Peyer's patch (tissue), 4 donors: ENCODE data around the gene KCNB1.

Experiments
- POLR2A ChIP-seq, 2 donors: fragments of 450-650 bp; IDR thresholded peaks; one replicate each; pipeline ENCODE4 v1.5.1; 2017; ENCODE audit warnings: antibody characterized with exemption in 2 of 2, mild to moderate bottlenecking in 2 of 2, moderate library complexity in 2 of 2
- TF ChIP-seq, protein P1 (sequence below), 6 experiments: fragments of 450-650 bp in 4 of 6; fragments of 200-600 bp in 2 of 6; sonication (generic) in 1 of 6; IDR thresholded peaks; one replicate each; pipeline ENCODE4 v1.5.1; 2017 to 2019; ENCODE audit warnings: antibody characterized with exemption in 6 of 6, mild to moderate bottlenecking in 3 of 6, moderate library complexity in 1 of 6

DNA sequence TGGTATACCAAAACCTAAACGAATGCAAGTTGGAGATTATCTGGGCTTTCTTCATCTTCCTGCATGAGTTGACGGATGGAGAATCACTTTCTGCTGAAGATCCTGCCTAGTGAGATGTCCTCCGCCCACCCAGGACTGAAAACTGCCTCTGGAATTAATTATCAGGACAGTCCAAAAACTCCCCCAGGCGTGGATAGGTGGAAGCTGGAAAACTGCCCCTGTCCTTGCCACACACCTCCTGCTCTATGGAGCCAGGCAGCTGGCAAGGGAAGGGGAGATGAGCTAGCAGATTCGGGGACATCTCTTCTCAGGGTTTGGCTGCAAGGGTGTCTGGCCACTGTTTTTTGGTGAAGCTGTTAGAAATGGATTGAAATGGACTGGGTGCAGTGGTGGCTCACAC, 115.4 kb downstream of the KCNB1 start:
- TF ChIP-seq, protein P1, sequence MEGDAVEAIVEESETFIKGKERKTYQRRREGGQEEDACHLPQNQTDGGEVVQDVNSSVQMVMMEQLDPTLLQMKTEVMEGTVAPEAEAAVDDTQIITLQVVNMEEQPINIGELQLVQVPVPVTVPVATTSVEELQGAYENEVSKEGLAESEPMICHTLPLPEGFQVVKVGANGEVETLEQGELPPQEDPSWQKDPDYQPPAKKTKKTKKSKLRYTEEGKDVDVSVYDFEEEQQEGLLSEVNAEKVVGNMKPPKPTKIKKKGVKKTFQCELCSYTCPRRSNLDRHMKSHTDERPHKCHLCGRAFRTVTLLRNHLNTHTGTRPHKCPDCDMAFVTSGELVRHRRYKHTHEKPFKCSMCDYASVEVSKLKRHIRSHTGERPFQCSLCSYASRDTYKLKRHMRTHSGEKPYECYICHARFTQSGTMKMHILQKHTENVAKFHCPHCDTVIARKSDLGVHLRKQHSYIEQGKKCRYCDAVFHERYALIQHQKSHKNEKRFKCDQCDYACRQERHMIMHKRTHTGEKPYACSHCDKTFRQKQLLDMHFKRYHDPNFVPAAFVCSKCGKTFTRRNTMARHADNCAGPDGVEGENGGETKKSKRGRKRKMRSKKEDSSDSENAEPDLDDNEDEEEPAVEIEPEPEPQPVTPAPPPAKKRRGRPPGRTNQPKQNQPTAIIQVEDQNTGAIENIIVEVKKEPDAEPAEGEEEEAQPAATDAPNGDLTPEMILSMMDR (IDR thresholded peaks at IDR 0.05): no peak
- no peak for TF ChIP-seq POLR2A (IDR thresholded peaks at IDR 0.05)
